GM21367 (cell line): ENCODE data around the gene FGFR3.

Experiments
- ATAC-seq: cut with Tn5 transposase; IDR thresholded peaks from one replicate; pipeline ENCODE4 v1.9.1; 2021; ENCODE audit not compliant: unreplicated experiment

Gene FGFR3

GRCh38 chr4:1786544-1787362 is 6.3 kb upstream of the FGFR3 start:
- ATAC-seq = no peak

- no peak for ATAC-seq
These were observed 5.5 kb upstream of the FGFR3 start for GRCh38 chr4:1787411-1788077.

- ATAC-seq = no peak
These were observed 4.7 kb upstream of the FGFR3 start for GRCh38 chr4:1788254-1788973.

GRCh38 chr4:1789552-1789951 is 3.5 kb upstream of the FGFR3 start:
- ATAC-seq = no peak

- ATAC-seq = no peak
These were observed 3.1 kb upstream of the FGFR3 start for GRCh38 chr4:1790005-1790404.

- no peak for ATAC-seq
These were observed 798 bp upstream of the FGFR3 start for GRCh38 chr4:1792158-1792831.

- ATAC-seq = no peak
These were observed 375 bp downstream of the FGFR3 start for GRCh38 chr4:1793496-1793840.

GRCh38 chr4:1793940-1794808 is 1.1 kb downstream of the FGFR3 start:
- no peak for ATAC-seq

- ATAC-seq = no peak
These were observed 1.8 kb downstream of the FGFR3 start for GRCh38 chr4:1794809-1795298.

- no peak for ATAC-seq
These were observed 2.5 kb downstream of the FGFR3 start for GRCh38 chr4:1795299-1796195.

- ATAC-seq = no peak
These were observed 3.6 kb downstream of the FGFR3 start for GRCh38 chr4:1796486-1797204.

- ATAC-seq = no peak
These were observed 4.3 kb downstream of the FGFR3 start for GRCh38 chr4:1797298-1797860.

- ATAC-seq = no peak
These were observed 4.9 kb downstream of the FGFR3 start for GRCh38 chr4:1797861-1798579.

- ATAC-seq = no peak
These were observed 5.7 kb downstream of the FGFR3 start for GRCh38 chr4:1798580-1799386.

- ATAC-seq = no peak
These were observed 6.6 kb downstream of the FGFR3 start for GRCh38 chr4:1799387-1800375.

- no peak for ATAC-seq
These were observed 7.7 kb downstream of the FGFR3 start for GRCh38 chr4:1800805-1801204.
